Measurements from ENCODE around the gene LKAAEAR1.
A peak's percentile ranks its signal among the peaks of the same experiment; 100 is the strongest.

LKAAEAR1 gene

GRCh38 chr20:64086801-64087200 is 2.6 kb upstream of the LKAAEAR1 start:
- no peak overlapping the region for H3K4me2 ChIP-seq (ENCODE audit: insufficient read depth, low read length)
- no peak overlapping the region for H3K27ac ChIP-seq (ENCODE audit: low read length)
- peaks cover 36% of the 10 kb centered on the region for H3K27me3 ChIP-seq (ENCODE audit: insufficient read depth, low read length, poor library complexity)
- no peaks in the 10 kb centered on the region for H3K36me3 ChIP-seq (ENCODE audit: insufficient read depth, low read length)
- H3K4me1 ChIP-seq (ENCODE audit: insufficient read depth, low read length): peaks cover 21% of the 10 kb centered on the region
- TF ChIP-seq CTCF (IDR thresholded peaks at IDR 0.05; ENCODE audit: borderline replicate concordance, extremely low read depth, low read length, poor library complexity, severe bottlenecking) (no peak), EZH2 (IDR thresholded peaks at IDR 0.05; ENCODE audit: borderline replicate concordance, low read depth, low read length, severe bottlenecking) (no peak)
- peaks cover 4% of the 10 kb centered on the region for H3K9me3 ChIP-seq (ENCODE audit: insufficient read depth, low read length, severe bottlenecking)
- H3K79me2 ChIP-seq (ENCODE audit: insufficient read depth, low read length): no peaks in the 10 kb centered on the region
- no peak overlapping the region for H3K9ac ChIP-seq (ENCODE audit: low read depth, low read length)
- DNase-seq: no peak
- H4K20me1 ChIP-seq (ENCODE audit: insufficient read depth, low read length): peaks cover 18% of the 10 kb centered on the region; the same call in 1 of the 2 replicates
- no peak overlapping the region for H2AFZ ChIP-seq (ENCODE audit: low read depth, low read length)
- ATAC-seq (ENCODE audit: insufficient read depth, low read depth): no peak
- H3K4me3 ChIP-seq (ENCODE audit: low read depth in 1 of 2, low read length in 2 of 2): no peak overlapping the region

GRCh38 chr20:64084685-64085152 is 521 bp upstream of the LKAAEAR1 start:
- DNase-seq: no peak
- H3K27ac ChIP-seq (ENCODE audit: low read length): no peak overlapping the region
- H3K9me3 ChIP-seq (ENCODE audit: insufficient read depth, low read length, severe bottlenecking): peaks cover 4% of the 10 kb centered on the region
- H2AFZ ChIP-seq (ENCODE audit: low read depth, low read length): peak overlapping the region; percentile 98; the same call in 1 of the 2 replicates
- 0 out of 2 replicates have a peak, but pooled peaks cover 12% of the 10 kb centered on the region for H4K20me1 ChIP-seq (ENCODE audit: insufficient read depth, low read length)
- H3K9ac ChIP-seq (ENCODE audit: low read depth, low read length): peak overlapping the region; percentile 76; the same call in 1 of the 2 replicates
- H3K36me3 ChIP-seq (ENCODE audit: insufficient read depth, low read length): no peaks in the 10 kb centered on the region
- H3K79me2 ChIP-seq (ENCODE audit: insufficient read depth, low read length): no peaks in the 10 kb centered on the region
- H3K4me1 ChIP-seq (ENCODE audit: insufficient read depth, low read length): peaks cover 27% of the 10 kb centered on the region
- H3K27me3 ChIP-seq (ENCODE audit: insufficient read depth, low read length, poor library complexity): peaks cover 36% of the 10 kb centered on the region
- ATAC-seq (ENCODE audit: insufficient read depth, low read depth): no peak
- TF ChIP-seq EZH2 (IDR thresholded peaks at IDR 0.05; ENCODE audit: borderline replicate concordance, low read depth, low read length, severe bottlenecking) (no peak), CTCF (IDR thresholded peaks at IDR 0.05; ENCODE audit: borderline replicate concordance, extremely low read depth, low read length, poor library complexity, severe bottlenecking) (no peak)
- H3K4me2 ChIP-seq (ENCODE audit: insufficient read depth, low read length): peak overlapping the region; percentile 99
- H3K4me3 ChIP-seq (ENCODE audit: low read depth in 1 of 2, low read length in 2 of 2): peak overlapping the region in 1 of 2 experiments; percentile 75; a peak in 1 of 4 replicates

DNA sequence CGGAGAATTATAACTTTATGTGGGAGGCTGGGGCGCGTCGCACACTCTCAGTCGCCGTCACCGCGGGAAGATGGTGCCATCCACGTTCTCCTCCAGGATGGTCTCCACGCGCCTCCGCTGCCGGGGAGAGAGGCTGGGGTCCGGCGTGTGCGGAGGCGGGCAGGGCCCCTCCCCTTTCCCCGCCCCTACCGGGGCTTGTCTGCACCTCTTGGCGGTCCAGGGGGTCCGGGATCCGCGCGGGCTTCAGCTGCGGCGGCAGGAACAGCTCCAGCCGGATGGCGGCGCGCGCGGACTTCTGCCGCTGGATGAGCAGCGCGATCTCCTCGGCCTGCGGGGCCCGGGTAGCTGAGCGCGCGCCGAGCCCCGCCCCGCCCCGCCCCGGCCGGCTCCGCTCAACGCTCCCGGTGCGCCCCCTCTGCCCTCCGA is 807 bp downstream of the LKAAEAR1 start:
- ATAC-seq (ENCODE audit: insufficient read depth, low read depth): peak; percentile 76
- H2AFZ ChIP-seq (ENCODE audit: low read depth, low read length): peak overlapping the region; percentile 98
- peak overlapping the region; percentile 37 to 75; a peak in 3 of 4 replicates for H3K4me3 ChIP-seq (ENCODE audit: low read depth in 1 of 2, low read length in 2 of 2)
- peaks cover 4% of the 10 kb centered on the region for H3K9me3 ChIP-seq (ENCODE audit: insufficient read depth, low read length, severe bottlenecking)
- peak; percentile 84 for DNase-seq
- no peak overlapping the region; the same call in 1 of the 2 replicates for H3K27ac ChIP-seq (ENCODE audit: low read length)
- peaks cover 8% of the 10 kb centered on the region for H3K79me2 ChIP-seq (ENCODE audit: insufficient read depth, low read length)
- H3K27me3 ChIP-seq (ENCODE audit: insufficient read depth, low read length, poor library complexity): peaks cover 31% of the 10 kb centered on the region
- H3K4me2 ChIP-seq (ENCODE audit: insufficient read depth, low read length): peak overlapping the region; percentile 99
- peak overlapping the region; percentile 76 for H3K9ac ChIP-seq (ENCODE audit: low read depth, low read length)
- H3K36me3 ChIP-seq (ENCODE audit: insufficient read depth, low read length): no peaks in the 10 kb centered on the region
- no peak for TF ChIP-seq EZH2 (IDR thresholded peaks at IDR 0.05; ENCODE audit: borderline replicate concordance, low read depth, low read length, severe bottlenecking)
- peak; percentile 77 for TF ChIP-seq CTCF (IDR thresholded peaks at IDR 0.05; ENCODE audit: borderline replicate concordance, extremely low read depth, low read length, poor library complexity, severe bottlenecking)
- H4K20me1 ChIP-seq (ENCODE audit: insufficient read depth, low read length): 0 out of 2 replicates have a peak, but pooled peaks cover 12% of the 10 kb centered on the region
- peaks cover 36% of the 10 kb centered on the region for H3K4me1 ChIP-seq (ENCODE audit: insufficient read depth, low read length)
